ENCODE results near the gene SLC22A23.

The SLC22A23 gene

GRCh38 chr6:3291346-3291745 is 165.5 kb downstream of the SLC22A23 start:
- Histone ChIP-seq H2AK5ac (ENCODE audit: low read length) (no peak overlapping the region), H3K18ac (ENCODE audit: low read length) (no peak overlapping the region)

GRCh38 chr6:3290931-3291211 is 166.0 kb downstream of the SLC22A23 start:
- H3K4me2 ChIP-seq (ENCODE audit: low read length), result no peak overlapping the region
- no peak overlapping the region for H4K5ac ChIP-seq (ENCODE audit: low read length)
- H3K4me3 ChIP-seq (ENCODE audit: low read length), result no peak overlapping the region
- no CpG with 5 or more reads among the region's 11 CpGs for WGBS (ENCODE audit: extremely low coverage, insufficient coverage, low lambda C conversion rate)
- no peak for DNase-seq
- no peaks in the 10 kb centered on the region for H3K79me1 ChIP-seq (ENCODE audit: low read length)
- H3K18ac ChIP-seq (ENCODE audit: low read length), result no peak overlapping the region
- no peak overlapping the region for H2BK120ac ChIP-seq (ENCODE audit: low read depth, low read length)
- H2BK15ac ChIP-seq (replicated peaks; ENCODE audit: low read depth), result no peak overlapping the region
- H2BK5ac ChIP-seq (ENCODE audit: low read length), result no peak overlapping the region
- H2AK5ac ChIP-seq (ENCODE audit: low read length), result no peak overlapping the region
- H3K27me3 ChIP-seq (ENCODE audit: insufficient read depth, low read length, poor library complexity), result no peaks in the 10 kb centered on the region
- H4K8ac ChIP-seq (ENCODE audit: low read depth, low read length), result no peak overlapping the region
- no peak overlapping the region for H3K23ac ChIP-seq (ENCODE audit: low read length)
- H3K4ac ChIP-seq (ENCODE audit: low read depth, low read length), result no peak overlapping the region
- no peaks in the 10 kb centered on the region for H3K4me1 ChIP-seq (ENCODE audit: control insufficient read depth, low read depth, low read length)
- H3K36me3 ChIP-seq (ENCODE audit: control insufficient read depth, insufficient read depth, low read length), result no peaks in the 10 kb centered on the region
- H3K79me2 ChIP-seq (ENCODE audit: control insufficient read depth, insufficient read depth, low read length), result no peaks in the 10 kb centered on the region
- no peak overlapping the region for H3K27ac ChIP-seq (ENCODE audit: low read depth, low read length)
- no peak overlapping the region for H3K56ac ChIP-seq (ENCODE audit: low read length)
- no peak overlapping the region for H3K9ac ChIP-seq (ENCODE audit: low read length)

More at GRCh38 chr6:3291346-3291745, 165.5 kb downstream of the SLC22A23 start:
- no peak overlapping the region for H3K23ac ChIP-seq (ENCODE audit: low read length)
- H3K4ac ChIP-seq (ENCODE audit: low read depth, low read length), result no peak overlapping the region
- DNase-seq, result no peak
- no peaks in the 10 kb centered on the region for H3K27me3 ChIP-seq (ENCODE audit: insufficient read depth, low read length, poor library complexity)
- H3K4me1 ChIP-seq (ENCODE audit: control insufficient read depth, low read depth, low read length), result no peaks in the 10 kb centered on the region
- H2BK5ac ChIP-seq (ENCODE audit: low read length), result no peak overlapping the region
- H2BK120ac ChIP-seq (ENCODE audit: low read depth, low read length), result no peak overlapping the region
- H4K8ac ChIP-seq (ENCODE audit: low read depth, low read length), result no peak overlapping the region
- H3K56ac ChIP-seq (ENCODE audit: low read length), result no peak overlapping the region
- no peak overlapping the region for H3K4me2 ChIP-seq (ENCODE audit: low read length)
- no peaks in the 10 kb centered on the region for H3K36me3 ChIP-seq (ENCODE audit: control insufficient read depth, insufficient read depth, low read length)
- no peak overlapping the region for H4K5ac ChIP-seq (ENCODE audit: low read length)
- H3K9ac ChIP-seq (ENCODE audit: low read length), result no peak overlapping the region
- no CpG with 5 or more reads among the region's 4 CpGs for WGBS (ENCODE audit: extremely low coverage, insufficient coverage, low lambda C conversion rate)
- no peaks in the 10 kb centered on the region for H3K79me1 ChIP-seq (ENCODE audit: low read length)
- no peaks in the 10 kb centered on the region for H3K79me2 ChIP-seq (ENCODE audit: control insufficient read depth, insufficient read depth, low read length)
- no peak overlapping the region for H3K4me3 ChIP-seq (ENCODE audit: low read length)
- H2BK15ac ChIP-seq (replicated peaks; ENCODE audit: low read depth), result no peak overlapping the region
- no peak overlapping the region for H3K27ac ChIP-seq (ENCODE audit: low read depth, low read length)

GRCh38 chr6:3290149-3290930 is 166.5 kb downstream of the SLC22A23 start:
- H2AK5ac ChIP-seq (ENCODE audit: low read length), result no peak overlapping the region
- no peak overlapping the region for H2BK15ac ChIP-seq (replicated peaks; ENCODE audit: low read depth)
- DNase-seq, result no peak
- no peak overlapping the region for H3K27ac ChIP-seq (ENCODE audit: low read depth, low read length)
- H3K4me1 ChIP-seq (ENCODE audit: control insufficient read depth, low read depth, low read length), result no peaks in the 10 kb centered on the region
- H3K79me1 ChIP-seq (ENCODE audit: low read length), result no peaks in the 10 kb centered on the region
- H3K4me3 ChIP-seq (ENCODE audit: low read length), result no peak overlapping the region
- no peak overlapping the region for H3K23ac ChIP-seq (ENCODE audit: low read length)
- no peaks in the 10 kb centered on the region for H3K27me3 ChIP-seq (ENCODE audit: insufficient read depth, low read length, poor library complexity)
- H3K9ac ChIP-seq (ENCODE audit: low read length), result no peak overlapping the region
- no peak overlapping the region for H4K8ac ChIP-seq (ENCODE audit: low read depth, low read length)
- no peak overlapping the region for H3K56ac ChIP-seq (ENCODE audit: low read length)
- H3K79me2 ChIP-seq (ENCODE audit: control insufficient read depth, insufficient read depth, low read length), result no peaks in the 10 kb centered on the region
- no peak overlapping the region for H3K18ac ChIP-seq (ENCODE audit: low read length)
- WGBS (ENCODE audit: extremely low coverage, insufficient coverage, low lambda C conversion rate), result no CpG with 5 or more reads among the region's 15 CpGs
- H3K36me3 ChIP-seq (ENCODE audit: control insufficient read depth, insufficient read depth, low read length), result no peaks in the 10 kb centered on the region
- no peak overlapping the region for H2BK5ac ChIP-seq (ENCODE audit: low read length)
- H4K5ac ChIP-seq (ENCODE audit: low read length), result no peak overlapping the region
- no peak overlapping the region for H3K4me2 ChIP-seq (ENCODE audit: low read length)
- no peak overlapping the region for H2BK120ac ChIP-seq (ENCODE audit: low read depth, low read length)
- H3K4ac ChIP-seq (ENCODE audit: low read depth, low read length), result no peak overlapping the region

- Histone ChIP-seq H3K23ac (ENCODE audit: low read length) (no peak overlapping the region), H3K79me1 (ENCODE audit: low read length) (no peaks in the 10 kb centered on the region), H3K27me3 (ENCODE audit: insufficient read depth, low read length, poor library complexity) (no peaks in the 10 kb centered on the region), H2BK120ac (ENCODE audit: low read depth, low read length) (no peak overlapping the region), H3K36me3 (ENCODE audit: control insufficient read depth, insufficient read depth, low read length) (no peaks in the 10 kb centered on the region), H4K8ac (ENCODE audit: low read depth, low read length) (no peak overlapping the region), H3K9ac (ENCODE audit: low read length) (no peak overlapping the region), H2AK5ac (ENCODE audit: low read length) (no peak overlapping the region), H3K79me2 (ENCODE audit: control insufficient read depth, insufficient read depth, low read length) (no peaks in the 10 kb centered on the region), H3K4ac (ENCODE audit: low read depth, low read length) (no peak overlapping the region), H3K18ac (ENCODE audit: low read length) (no peak overlapping the region), H3K56ac (ENCODE audit: low read length) (no peak overlapping the region), H3K4me1 (ENCODE audit: control insufficient read depth, low read depth, low read length) (no peaks in the 10 kb centered on the region), H2BK5ac (ENCODE audit: low read length) (no peak overlapping the region), H4K5ac (ENCODE audit: low read length) (no peak overlapping the region), H2BK15ac (replicated peaks; ENCODE audit: low read depth) (no peak overlapping the region), H3K4me2 (ENCODE audit: low read length) (no peak overlapping the region), H3K27ac (ENCODE audit: low read depth, low read length) (no peak overlapping the region), H3K4me3 (ENCODE audit: low read length) (no peak overlapping the region)
- WGBS (ENCODE audit: extremely low coverage, insufficient coverage, low lambda C conversion rate), result no CpG with 5 or more reads among the region's 7 CpGs
- DNase-seq, result no peak
Observed at GRCh38 chr6:3289664-3290055, 167.2 kb downstream of the SLC22A23 start.

- Histone ChIP-seq H3K4me1 (ENCODE audit: control insufficient read depth, low read depth, low read length) (no peaks in the 10 kb centered on the region), H4K5ac (ENCODE audit: low read length) (no peak overlapping the region), H3K79me2 (ENCODE audit: control insufficient read depth, insufficient read depth, low read length) (no peaks in the 10 kb centered on the region), H3K79me1 (ENCODE audit: low read length) (no peaks in the 10 kb centered on the region), H3K27me3 (ENCODE audit: insufficient read depth, low read length, poor library complexity) (no peaks in the 10 kb centered on the region), H2BK5ac (ENCODE audit: low read length) (no peak overlapping the region), H3K4me2 (ENCODE audit: low read length) (no peak overlapping the region), H3K36me3 (ENCODE audit: control insufficient read depth, insufficient read depth, low read length) (no peaks in the 10 kb centered on the region), H3K27ac (ENCODE audit: low read depth, low read length) (no peak overlapping the region), H3K4ac (ENCODE audit: low read depth, low read length) (no peak overlapping the region), H3K56ac (ENCODE audit: low read length) (no peak overlapping the region), H3K9ac (ENCODE audit: low read length) (no peak overlapping the region), H3K23ac (ENCODE audit: low read length) (no peak overlapping the region), H3K4me3 (ENCODE audit: low read length) (no peak overlapping the region), H4K8ac (ENCODE audit: low read depth, low read length) (no peak overlapping the region), H2AK5ac (ENCODE audit: low read length) (no peak overlapping the region), H2BK15ac (replicated peaks; ENCODE audit: low read depth) (no peak overlapping the region), H2BK120ac (ENCODE audit: low read depth, low read length) (no peak overlapping the region), H3K18ac (ENCODE audit: low read length) (no peak overlapping the region)
- WGBS (ENCODE audit: extremely low coverage, insufficient coverage, low lambda C conversion rate), result no CpG with 5 or more reads among the region's 21 CpGs
- no peak for DNase-seq
Observed at GRCh38 chr6:3288711-3289663, 167.9 kb downstream of the SLC22A23 start.
